ENCODE data around the gene CD79B. TPM values are rescaled to one million over a fixed set of nuclear protein-coding genes. Genes with fewer than 3 reads are reported as not detected.

CD79B gene
- total RNA-seq, 2 donors from 2014 or later, result not detected

DNA sequence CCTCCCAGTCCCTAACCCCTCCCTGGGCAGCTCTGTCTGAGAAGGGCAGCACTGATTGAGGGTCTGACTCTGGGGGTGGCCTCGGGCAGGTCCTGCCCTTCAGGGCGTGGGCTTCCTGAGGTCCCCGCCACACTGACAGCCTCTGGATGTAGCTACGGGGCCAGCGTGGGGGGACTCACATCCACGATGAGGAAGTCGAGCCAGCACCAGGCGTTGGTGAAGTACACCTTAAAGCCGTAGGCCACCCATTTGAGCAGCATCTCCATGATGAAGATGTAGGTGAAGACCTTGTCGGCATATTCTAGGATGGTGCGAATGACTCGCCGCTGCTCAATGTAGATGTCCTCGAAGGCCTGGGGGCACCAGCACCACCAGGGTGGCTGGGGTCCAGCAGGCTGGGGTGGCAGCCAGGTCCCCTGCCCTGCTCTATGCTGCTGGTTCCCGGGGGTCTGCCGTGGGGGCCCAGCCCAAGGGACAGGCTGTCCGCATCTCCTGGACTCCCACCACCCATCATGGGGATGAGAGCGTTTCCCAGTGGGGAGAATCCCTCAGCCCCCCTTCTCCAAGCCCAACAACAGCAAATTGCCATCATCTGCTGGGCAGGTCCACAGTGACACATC is 15.7 kb upstream of the CD79B start:
- intact Hi-C loops (cut with DNase I), result no loop called here
- H3K4me3 ChIP-seq, result no peak overlapping the region
- no peaks in the 10 kb centered on the region for H3K27me3 ChIP-seq
- WGBS, 2 donors, result 40 to 70% methylated on average over 2 to 15 of the region's 18 CpGs
- no peak overlapping the region for H3K27ac ChIP-seq
- H3K9me3 ChIP-seq, result no peaks in the 10 kb centered on the region
- no peak for TF ChIP-seq POLR2A (IDR thresholded peaks at IDR 0.05)
- TF ChIP-seq, protein P1, sequence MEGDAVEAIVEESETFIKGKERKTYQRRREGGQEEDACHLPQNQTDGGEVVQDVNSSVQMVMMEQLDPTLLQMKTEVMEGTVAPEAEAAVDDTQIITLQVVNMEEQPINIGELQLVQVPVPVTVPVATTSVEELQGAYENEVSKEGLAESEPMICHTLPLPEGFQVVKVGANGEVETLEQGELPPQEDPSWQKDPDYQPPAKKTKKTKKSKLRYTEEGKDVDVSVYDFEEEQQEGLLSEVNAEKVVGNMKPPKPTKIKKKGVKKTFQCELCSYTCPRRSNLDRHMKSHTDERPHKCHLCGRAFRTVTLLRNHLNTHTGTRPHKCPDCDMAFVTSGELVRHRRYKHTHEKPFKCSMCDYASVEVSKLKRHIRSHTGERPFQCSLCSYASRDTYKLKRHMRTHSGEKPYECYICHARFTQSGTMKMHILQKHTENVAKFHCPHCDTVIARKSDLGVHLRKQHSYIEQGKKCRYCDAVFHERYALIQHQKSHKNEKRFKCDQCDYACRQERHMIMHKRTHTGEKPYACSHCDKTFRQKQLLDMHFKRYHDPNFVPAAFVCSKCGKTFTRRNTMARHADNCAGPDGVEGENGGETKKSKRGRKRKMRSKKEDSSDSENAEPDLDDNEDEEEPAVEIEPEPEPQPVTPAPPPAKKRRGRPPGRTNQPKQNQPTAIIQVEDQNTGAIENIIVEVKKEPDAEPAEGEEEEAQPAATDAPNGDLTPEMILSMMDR (IDR thresholded peaks at IDR 0.05), result no peak
- H3K36me3 ChIP-seq (replicated peaks in 1 of 2; ENCODE audit: insufficient read depth in 1 of 2, low read depth in 2 of 2), result no peaks in the 10 kb centered on the region
- no peak for ATAC-seq
- no peak for DNase-seq
- H3K4me1 ChIP-seq, result no peaks in the 10 kb centered on the region

DNA sequence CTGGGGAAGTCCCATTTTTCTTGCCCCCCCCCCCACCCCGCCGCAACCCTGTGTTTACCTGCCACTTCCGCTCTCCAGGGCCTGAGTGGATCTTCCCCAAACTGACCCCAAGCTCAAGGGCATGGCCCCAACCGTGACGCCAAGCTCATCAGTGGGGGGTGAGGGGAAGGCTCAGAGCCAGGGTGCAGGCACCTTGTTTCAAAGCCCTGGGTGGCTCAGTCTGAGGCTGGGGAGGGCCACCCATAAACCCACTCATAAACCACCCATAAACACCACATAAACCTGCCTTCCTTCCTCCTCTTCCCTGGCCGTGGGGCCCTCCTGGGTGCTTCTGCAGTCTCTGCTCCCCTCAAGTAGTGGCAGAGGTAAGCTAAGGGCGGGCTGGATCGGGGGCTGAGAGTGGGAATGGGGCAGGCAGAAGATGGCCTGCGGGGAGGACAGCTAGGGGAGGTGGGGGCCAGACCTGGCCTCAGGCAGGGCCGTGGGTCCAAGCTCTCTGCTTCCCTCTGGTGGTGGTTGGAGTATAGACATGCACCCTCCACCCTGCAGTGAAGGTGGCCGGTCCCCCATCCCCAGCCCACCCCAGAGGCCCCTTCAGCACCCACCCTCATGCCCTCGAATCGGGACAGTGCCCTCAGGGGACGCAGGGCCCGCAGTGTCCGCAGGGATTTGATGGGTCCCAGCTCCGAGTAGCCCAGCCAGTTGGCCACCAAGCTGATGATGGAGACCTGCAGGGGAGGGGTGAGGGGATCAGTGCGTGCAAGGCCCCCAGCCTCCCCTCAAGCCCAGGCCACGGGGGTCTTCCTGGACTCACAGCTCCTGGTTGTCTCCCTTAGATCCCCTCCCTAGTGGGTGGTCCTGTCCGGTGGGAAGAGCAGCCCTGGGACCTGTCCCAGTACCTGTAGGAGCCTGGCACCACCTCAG is 14.6 kb upstream of the CD79B start:
- Histone ChIP-seq H3K36me3 (replicated peaks in 1 of 2; ENCODE audit: insufficient read depth in 1 of 2, low read depth in 2 of 2) (no peaks in the 10 kb centered on the region), H3K9me3 (no peaks in the 10 kb centered on the region), H3K27me3 (no peaks in the 10 kb centered on the region), H3K4me3 (no peak overlapping the region), H3K27ac (no peak overlapping the region), H3K4me1 (no peaks in the 10 kb centered on the region)
- DNase-seq, result peak; percentile 39 to 55 (median 44)
- ATAC-seq, result peak; percentile 68
- WGBS, 2 donors, result 24 to 25% methylated on average over 14 to 20 of the region's 20 CpGs
- intact Hi-C loops (cut with DNase I), result no loop called here
- TF ChIP-seq, protein P1 (IDR thresholded peaks at IDR 0.05), result peak; percentile 46 to 79 (median 51)
- TF ChIP-seq POLR2A (IDR thresholded peaks at IDR 0.05), result no peak

DNA sequence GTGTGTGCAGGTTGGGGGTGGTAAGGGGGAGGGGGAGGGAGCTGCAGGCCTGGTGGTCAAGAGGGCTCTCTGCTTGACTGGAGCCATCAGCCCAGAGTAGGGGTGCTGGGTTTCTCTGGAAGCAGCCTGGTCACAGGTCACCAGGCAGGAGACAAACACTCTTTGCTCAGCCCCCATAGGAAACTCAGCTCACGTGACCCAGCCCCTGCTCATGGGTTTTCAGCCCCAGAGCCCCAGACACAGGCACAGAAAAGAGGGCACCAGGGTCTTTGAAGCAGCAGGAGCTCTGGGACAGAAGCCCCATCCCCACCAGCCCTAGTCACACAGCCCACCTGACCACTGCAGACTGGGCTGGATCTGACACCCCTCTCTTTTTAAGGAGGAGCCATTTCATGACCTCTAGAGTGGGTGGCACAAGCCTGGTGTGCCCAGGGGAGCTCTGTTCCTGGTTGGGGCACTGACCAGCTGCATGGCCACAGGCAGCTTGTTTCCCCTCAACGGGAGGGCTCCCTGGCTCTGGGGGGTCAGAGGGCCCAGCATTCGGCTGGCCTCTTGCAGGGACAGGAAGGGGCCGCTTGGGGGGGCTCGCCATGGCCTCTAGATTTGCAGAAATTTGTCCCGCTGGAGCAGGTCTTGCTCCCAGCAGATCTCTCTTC is 13.8 kb upstream of the CD79B start:
- ATAC-seq (no peak), DNase-seq (no peak)
- 40 to 49% methylated on average over 1 to 6 of the region's 6 CpGs for WGBS, 2 donors
- intact Hi-C loops (cut with DNase I), result no loop called here
- Histone ChIP-seq H3K27ac (no peak overlapping the region), H3K9me3 (no peaks in the 10 kb centered on the region), H3K27me3 (no peaks in the 10 kb centered on the region), H3K36me3 (replicated peaks in 1 of 2; ENCODE audit: insufficient read depth in 1 of 2, low read depth in 2 of 2) (no peaks in the 10 kb centered on the region), H3K4me1 (no peaks in the 10 kb centered on the region), H3K4me3 (no peak overlapping the region)
- no peak for TF ChIP-seq POLR2A (IDR thresholded peaks at IDR 0.05)
- TF ChIP-seq, protein P1 (IDR thresholded peaks at IDR 0.05), result no peak

DNA sequence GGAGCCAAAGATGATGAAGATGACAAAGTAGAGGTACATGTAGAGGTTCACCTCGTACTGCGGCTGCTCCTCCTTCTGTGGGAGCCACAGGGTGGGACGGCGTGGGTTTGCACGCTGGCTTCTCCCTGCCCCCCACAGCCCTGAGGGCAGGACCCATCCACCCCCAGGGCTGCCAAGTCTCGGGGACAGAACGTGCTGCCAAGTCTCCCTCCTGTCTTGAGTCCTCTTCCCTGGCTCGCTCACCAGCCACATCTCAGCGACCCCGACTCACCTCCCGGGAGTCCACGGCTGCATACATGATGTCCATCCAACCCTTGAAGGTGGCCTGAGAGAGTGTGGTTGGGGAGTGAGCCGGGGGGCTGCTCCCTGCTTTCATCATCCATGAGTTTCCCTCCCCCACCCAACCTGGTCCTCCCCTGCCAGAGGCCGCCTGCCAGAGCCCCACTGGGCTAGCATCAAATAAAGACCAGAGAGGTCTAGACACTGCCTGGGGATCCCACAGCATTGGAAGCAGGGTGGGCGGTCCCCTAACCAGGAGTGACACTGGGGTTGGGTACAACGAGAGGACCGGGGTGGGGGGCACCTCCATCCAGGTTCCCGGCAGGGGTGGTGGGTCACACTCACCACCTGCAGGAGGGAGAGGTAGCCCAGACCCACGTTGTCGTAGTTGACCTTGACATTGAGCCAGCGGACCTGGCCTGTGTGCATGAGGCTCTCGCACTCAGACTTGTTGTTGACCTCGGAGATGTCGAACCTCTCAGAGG is 12.8 kb upstream of the CD79B start:
- DNase-seq (no peak), ATAC-seq (no peak)
- no peaks in the 10 kb centered on the region for H3K27me3 ChIP-seq
- intact Hi-C loops (cut with DNase I), result no loop called here
- no peak overlapping the region for H3K4me3 ChIP-seq
- no peak overlapping the region for H3K27ac ChIP-seq
- H3K4me1 ChIP-seq, result no peaks in the 10 kb centered on the region
- no peak for TF ChIP-seq POLR2A (IDR thresholded peaks at IDR 0.05)
- TF ChIP-seq, protein P1 (IDR thresholded peaks at IDR 0.05), result no peak
- 74 to 79% methylated on average over 12 to 24 of the region's 24 CpGs for WGBS, 2 donors
- no peaks in the 10 kb centered on the region for H3K36me3 ChIP-seq (replicated peaks in 1 of 2; ENCODE audit: insufficient read depth in 1 of 2, low read depth in 2 of 2)
- no peaks in the 10 kb centered on the region for H3K9me3 ChIP-seq

All from body of pancreas (tissue), 4 donors.